Suppressor macrophage treated with lipopolysaccharide for 4 hours (primary cell): ENCODE results near the gene HOXA9.

Source experiments
- DNase-seq: peaks from one replicate; pipeline ENCODE4 v3.0.0-alpha.2; 2020

HOXA9 gene

DNA sequence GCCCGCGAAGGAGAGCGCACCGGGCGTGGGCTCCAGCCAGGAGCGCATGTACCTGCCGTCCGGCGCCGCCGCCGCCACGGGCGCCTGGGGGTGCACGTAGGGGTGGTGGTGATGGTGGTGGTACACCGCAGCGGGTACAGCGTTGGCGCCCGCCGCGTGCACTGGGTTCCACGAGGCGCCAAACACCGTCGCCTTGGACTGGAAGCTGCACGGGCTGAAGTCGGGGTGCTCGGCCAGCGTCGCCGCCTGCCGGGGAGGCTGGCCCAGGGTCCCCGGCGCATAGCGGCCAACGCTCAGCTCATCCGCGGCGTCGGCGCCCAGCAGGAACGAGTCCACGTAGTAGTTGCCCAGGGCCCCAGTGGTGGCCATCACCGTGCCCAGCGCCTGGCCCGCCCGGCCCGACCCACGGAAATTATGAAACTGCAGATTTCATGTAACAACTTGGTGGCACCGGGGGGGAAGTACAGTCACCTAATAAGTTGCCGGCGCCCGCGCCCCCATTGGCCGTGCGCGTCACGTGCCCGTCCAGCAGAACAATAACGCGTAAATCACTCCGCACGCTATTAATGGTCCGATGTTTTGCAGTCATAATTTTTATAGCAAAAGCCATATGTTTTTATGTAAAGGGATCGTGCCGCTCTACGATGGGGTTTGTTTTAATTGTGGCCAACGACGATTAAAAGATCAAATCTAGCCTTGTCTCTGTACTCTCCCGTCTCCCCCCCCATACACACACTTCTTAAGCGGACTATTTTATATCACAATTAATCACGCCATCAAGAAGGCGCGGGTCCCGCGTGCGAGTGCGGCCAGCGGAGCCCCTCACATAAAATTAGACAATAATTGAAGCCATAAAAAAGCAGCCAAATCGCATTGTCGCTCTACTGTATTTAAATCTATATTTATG, at the start of gene HOXA9:
Gene HOXA9, minus strand, starts transcription at position 449 of the 907 bp plus-strand sequence. Its CDS starts 80 bp downstream, at position 369.
- peak; percentile 88 for DNase-seq

DNA sequence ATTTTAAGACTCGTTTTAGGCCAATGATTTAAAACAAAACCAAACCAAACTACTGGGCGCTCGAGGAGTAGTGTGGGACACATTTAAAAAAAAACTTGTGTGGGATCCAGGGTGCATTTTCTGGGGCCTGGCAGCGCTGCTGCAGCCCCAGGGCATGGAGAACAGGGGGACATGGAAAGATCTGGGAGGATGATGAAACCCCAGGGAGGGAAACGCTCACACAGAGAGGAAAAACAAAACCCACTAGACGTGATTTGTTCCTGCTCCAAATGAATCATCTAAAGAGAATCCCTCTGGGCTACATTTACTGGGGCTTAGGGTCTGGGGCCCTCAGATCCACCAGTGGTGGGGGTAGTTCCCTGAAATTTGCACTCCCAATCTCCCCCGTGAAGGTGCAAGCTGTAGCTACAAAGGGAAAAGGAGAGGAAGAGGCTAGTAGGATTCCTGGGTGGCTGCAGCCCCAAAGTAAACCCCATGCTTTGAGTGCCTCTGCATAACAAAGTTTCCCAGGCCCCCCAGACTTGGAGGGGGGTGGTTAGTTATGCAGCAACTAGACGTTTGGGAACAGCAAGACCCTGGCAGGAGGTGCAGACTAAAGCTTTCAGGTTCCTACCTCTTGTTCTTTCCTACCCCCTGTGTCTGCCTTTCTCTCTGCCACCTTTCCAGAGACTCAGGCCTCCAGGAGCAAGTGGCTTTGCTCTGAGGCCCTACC, 49.1 kb upstream of the HOXA9 start:
- no peak for DNase-seq

GRCh38 chr7:27213433-27214238, 48.3 kb upstream of the HOXA9 start:
- no peak for DNase-seq

- DNase-seq = no peak
Measured at GRCh38 chr7:27212497-27213432, 47.4 kb upstream of the HOXA9 start.

GRCh38 chr7:27211764-27212204, 46.4 kb upstream of the HOXA9 start:
- no peak for DNase-seq

DNA sequence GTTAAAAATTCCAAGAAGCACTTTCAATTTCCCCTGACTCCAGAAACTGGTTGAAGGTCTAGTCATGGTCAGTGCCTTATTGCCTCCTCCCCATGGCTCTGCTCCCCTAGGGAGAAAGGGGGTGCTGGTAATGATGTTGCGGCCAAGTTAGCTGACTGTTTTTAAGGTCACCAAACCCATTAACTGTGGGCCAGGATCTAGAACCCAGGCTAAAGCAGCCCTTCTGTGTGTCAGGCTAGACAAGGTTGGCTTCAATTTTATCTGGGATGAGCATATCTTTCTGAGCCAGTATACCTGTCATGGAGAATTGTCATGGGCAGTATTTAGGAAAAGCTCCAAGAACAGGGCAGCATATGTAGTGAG, 45.7 kb upstream of the HOXA9 start:
- DNase-seq = no peak

- peak; percentile 61 for DNase-seq
Measured at GRCh38 chr7:27210441-27211083, 45.2 kb upstream of the HOXA9 start.

- DNase-seq = no peak
Measured at GRCh38 chr7:27209933-27210440, 44.6 kb upstream of the HOXA9 start.

DNA sequence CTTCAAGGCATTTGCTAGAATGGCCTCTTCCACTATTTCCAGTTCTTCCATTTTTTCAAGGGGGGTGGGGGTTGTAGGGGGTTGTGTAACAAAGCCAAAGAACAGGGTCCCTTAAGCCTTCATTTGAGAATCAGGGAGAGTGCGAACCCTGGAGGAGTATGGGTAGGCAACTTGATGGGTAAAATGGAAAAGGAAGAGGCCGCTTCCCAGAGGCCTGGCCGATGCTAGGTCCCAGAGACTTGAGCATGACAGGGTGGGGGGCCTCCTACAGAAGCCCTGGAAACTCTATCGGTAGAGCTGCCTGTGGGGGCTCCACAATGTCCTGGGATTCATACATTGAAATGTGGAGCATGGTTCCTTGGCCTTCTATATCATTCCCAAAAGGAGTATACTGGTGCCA, 43.7 kb upstream of the HOXA9 start:
- DNase-seq = no peak

GRCh38 chr7:27207348-27207985, 42.1 kb upstream of the HOXA9 start:
- DNase-seq = no peak

GRCh38 chr7:27205325-27206280, 40.3 kb upstream of the HOXA9 start:
- DNase-seq = no peak

DNA sequence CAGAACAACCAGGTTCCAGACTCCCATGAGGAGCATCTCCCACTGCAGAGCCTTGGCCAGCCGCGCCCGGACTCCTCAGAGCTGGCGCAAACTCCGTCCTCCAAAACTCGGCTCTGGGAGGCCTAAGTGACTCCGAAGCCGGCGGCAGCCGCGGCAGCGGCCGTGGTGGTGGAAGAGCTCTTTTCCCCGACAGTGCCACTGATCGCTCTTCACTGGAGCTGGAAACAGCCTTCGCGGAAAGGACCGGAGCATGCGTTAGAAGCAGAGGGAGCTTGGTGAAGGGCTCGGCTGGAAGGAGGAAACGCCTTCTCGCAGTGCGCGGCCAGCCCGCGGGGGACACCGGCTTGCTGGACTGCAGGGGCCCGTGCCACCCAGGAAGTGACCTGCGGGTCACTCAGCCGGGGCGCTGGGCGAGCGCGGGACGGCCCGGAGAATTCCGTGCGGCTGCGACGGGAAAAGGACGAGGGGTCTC, 39.5 kb upstream of the HOXA9 start:
- no peak for DNase-seq

DNA sequence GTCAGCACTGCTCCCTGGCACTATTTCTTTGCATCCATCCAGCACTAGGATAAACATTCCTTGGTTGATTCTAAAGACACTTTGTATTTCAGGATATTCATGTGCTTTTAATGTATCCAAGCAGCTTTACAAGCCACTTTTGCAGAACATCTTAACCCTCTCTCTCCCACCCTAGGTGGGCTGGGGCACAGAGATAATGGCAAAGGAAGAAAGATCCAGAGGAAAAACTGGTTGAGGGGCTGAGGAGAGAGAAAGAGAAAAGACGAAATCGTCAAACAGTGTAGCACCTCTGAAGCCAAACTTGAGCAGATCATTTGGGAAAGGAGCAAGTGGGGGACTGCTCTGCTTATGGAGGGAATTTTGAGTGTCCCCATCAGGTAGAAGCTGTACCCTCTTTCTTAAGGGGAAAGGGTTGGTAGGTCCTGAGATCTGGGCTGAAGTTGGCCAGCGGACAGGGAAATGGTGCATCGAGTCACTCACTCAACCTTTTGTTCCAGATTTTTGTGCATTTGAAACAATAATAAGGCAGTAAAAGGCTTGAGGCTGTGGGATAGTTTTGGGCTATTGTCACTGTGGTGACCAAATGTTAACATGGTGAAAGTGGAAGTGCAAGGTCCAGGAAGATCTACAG, 38.7 kb upstream of the HOXA9 start:
- DNase-seq = no peak

DNA sequence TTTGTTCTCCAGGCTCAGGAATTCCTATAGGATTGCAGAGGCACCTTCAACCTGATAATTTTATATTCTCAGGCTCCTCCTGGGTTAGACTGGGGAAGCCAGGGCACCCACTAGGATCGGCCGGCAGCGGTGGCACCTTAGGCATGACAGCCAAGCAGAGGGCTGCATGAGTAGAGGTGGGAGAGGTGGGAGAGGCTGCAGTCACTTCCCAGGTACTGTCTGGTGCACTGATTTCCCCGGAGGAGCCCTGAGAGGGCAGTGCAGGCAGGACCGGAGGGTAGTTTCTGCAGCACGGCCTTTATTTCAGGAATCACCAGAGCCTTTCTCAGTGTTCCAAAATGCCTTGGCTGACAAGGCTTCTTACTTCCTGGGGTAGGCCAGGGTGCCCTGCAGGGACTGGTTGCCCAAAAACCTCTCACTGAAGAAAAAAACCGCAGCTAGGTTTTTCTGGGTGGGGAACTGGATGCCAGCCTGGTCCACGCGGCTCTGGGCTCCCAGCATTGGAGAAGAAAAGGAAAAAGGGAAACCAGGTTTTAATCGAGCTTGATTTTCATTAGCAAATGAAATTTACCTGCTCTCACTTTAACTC, 38.1 kb upstream of the HOXA9 start:
- no peak for DNase-seq

- no peak for DNase-seq
Measured at GRCh38 chr7:27202862-27203134, 37.5 kb upstream of the HOXA9 start.

DNA sequence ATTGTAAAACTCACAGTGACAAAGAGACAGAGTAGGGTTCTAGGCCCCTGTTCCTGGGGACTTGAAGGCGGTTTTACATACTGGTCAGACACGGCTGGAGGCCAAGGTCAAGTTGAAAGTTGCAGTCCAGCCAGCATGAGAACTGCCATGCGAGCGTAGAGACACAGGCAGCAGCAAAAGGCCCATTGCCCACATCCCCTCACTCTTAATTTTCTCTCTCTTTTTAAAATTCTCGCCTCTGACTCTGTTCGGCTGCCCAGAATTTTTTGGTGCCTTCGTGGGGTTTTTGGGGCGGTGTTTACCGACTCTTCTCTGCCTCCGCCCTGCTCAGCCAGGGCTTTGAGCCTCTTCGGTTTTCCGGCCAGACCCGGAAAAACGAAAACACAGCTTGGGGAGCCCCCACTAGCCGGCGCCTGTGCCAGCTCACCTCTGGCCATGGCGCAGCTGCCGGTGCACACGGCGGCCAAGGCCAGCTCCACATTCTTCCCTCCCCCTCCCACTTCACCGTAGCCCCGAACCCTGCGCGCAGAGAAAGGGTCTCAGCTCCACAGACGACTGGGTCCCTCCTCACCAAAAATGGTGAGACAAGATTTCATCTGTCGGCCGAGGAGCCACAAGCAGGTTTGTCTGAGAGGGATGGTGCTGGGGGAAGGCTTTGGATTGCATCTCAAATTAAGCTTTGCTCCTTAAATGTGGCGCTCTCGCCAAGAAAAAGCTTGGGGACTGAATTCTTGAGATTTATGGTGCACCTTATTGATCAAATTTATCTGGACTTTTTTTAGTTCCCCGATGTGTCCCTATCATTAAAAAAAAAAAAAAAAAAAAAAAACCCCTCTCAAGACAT, 36.9 kb upstream of the HOXA9 start:
- DNase-seq = no peak

DNA sequence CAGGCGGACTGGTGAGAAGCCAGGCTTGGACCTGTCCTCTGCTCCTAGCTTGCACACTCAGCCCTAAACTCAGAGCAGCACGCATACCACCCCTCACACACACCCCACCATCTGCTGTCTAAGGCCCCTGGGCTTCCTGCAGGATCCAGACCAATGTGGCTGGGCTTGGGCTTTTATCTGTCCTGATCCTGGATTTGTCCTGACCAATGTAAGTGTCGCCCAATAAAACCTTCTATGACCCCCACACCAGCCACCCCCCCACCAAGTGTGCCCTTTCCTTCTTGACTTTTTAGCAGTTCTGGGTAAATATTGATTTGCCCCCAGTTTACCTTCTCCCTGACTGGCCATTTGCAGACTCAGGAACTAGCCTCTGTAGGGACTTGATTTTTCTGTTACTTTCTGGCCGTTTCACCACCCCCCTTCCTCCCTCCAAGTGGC, 36.3 kb upstream of the HOXA9 start:
- no peak for DNase-seq
